Keratinocyte (primary cell): Measurements from ENCODE around the gene SLC17A7. TPM values are rescaled to one million over a fixed set of nuclear protein-coding genes. Genes with fewer than 3 reads are reported as not detected.

Experiments
- DNase-seq: peaks from one replicate; pipeline ENCODE4 v3.0.0-alpha.2; 2011; ENCODE audit warnings: low read depth, missing footprints, low spot score
- FAIRE-seq: peaks from 2 replicates; lab custom pipeline; 2011; peaks lifted over from hg19 to GRCh38; lab: Jason Lieb, UNC
- H2AFZ ChIP-seq: 2 replicates; pipeline ENCODE4 v1.6.0; 2012; ENCODE audit warnings: low read length, control low read depth, inconsistent platforms; ENCODE audit not compliant: control insufficient read depth
- H3K27ac ChIP-seq: 2 replicates; pipeline ENCODE4 v1.5.1; 2011; ENCODE audit warnings: low read length; ENCODE audit not compliant: control insufficient read depth, insufficient read depth
- H3K27me3 ChIP-seq: 3 replicates; pipeline ENCODE4 v1.6.0; 2011; ENCODE audit warnings: low read length; ENCODE audit not compliant: control insufficient read depth, insufficient read depth; ENCODE audit errors: extremely low read depth
- H3K36me3 ChIP-seq, 2 experiments: 2 replicates in 1 of 2; 3 replicates in 1 of 2; pipeline ENCODE4 v1.5.1; 2011; ENCODE audit warnings: low read length in 2 of 2, mild to moderate bottlenecking in 1 of 2; ENCODE audit not compliant: control insufficient read depth in 2 of 2, insufficient read depth in 2 of 2; ENCODE audit errors: extremely low read depth in 1 of 2
- H3K4me1 ChIP-seq: 3 replicates; pipeline ENCODE4 v1.5.1; 2011; ENCODE audit warnings: low read length; ENCODE audit not compliant: control insufficient read depth, insufficient read depth; ENCODE audit errors: extremely low read depth
- H3K4me2 ChIP-seq: 3 replicates; pipeline ENCODE4 v1.6.0; 2011; ENCODE audit warnings: low read depth, low read length; ENCODE audit not compliant: control insufficient read depth, insufficient read depth; ENCODE audit errors: extremely low read depth
- H3K4me3 ChIP-seq, 3 experiments: fragments of 200-600 bp in 1 of 3; sonication (generic) in 1 of 3; 2 replicates in 2 of 3; 3 replicates in 1 of 3; pipeline ENCODE4 v1.5.1; 2011 to 2016; ENCODE audit warnings: low read length in 3 of 3, mild to moderate bottlenecking in 3 of 3, control low read depth in 2 of 3, inconsistent platforms in 1 of 3, low read depth in 1 of 3, mixed read lengths in 1 of 3, mixed run types in 1 of 3, moderate library complexity in 1 of 3; ENCODE audit not compliant: control insufficient read depth in 2 of 3, insufficient read depth in 2 of 3; ENCODE audit errors: extremely low read depth in 1 of 3
- H3K79me2 ChIP-seq: 2 replicates; pipeline ENCODE4 v1.6.0; 2012; ENCODE audit warnings: low read length; ENCODE audit not compliant: control insufficient read depth, insufficient read depth
- H3K9ac ChIP-seq: 3 replicates; pipeline ENCODE4 v1.6.0; 2011; ENCODE audit warnings: low read length; ENCODE audit not compliant: control insufficient read depth, insufficient read depth; ENCODE audit errors: extremely low read depth
- H3K9me1 ChIP-seq: 3 replicates; pipeline ENCODE4 v1.6.0; 2011; ENCODE audit warnings: low read length; ENCODE audit not compliant: control insufficient read depth, insufficient read depth; ENCODE audit errors: extremely low read depth
- H3K9me3 ChIP-seq: 2 replicates; pipeline ENCODE4 v1.5.1; 2012; ENCODE audit warnings: low read depth, low read length; ENCODE audit not compliant: control insufficient read depth
- H4K20me1 ChIP-seq: 3 replicates; pipeline ENCODE4 v1.6.0; 2011; ENCODE audit warnings: low read length; ENCODE audit not compliant: control insufficient read depth, insufficient read depth; ENCODE audit errors: extremely low read depth
- EZH2 ChIP-seq: IDR thresholded peaks from one replicate; pipeline ENCODE4 v1.6.1; 2012; ENCODE audit warnings: inconsistent platforms, mild to moderate bottlenecking, low read length, moderate library complexity
- dilution Hi-C: fragments of 300-500 bp; cut with MboI; formaldehyde crosslinking; loops from one replicate; pipeline ENCODE4 v1.7.0; 2020; ENCODE audit warnings: low sequenced_read_pairs; ENCODE audit not compliant: extremely low pct_ligation_motif_present
- polyA plus RNA-seq, 5 experiments: library from polyadenylated mRNA; depleted of rRNA in 3 of 5; stranded (reverse) in 3 of 5; stranded (forward) in 1 of 5; unstranded in 1 of 5; fragments of >200 nt; gene quantifications; 1 replicate in 1 of 5; 2 replicates in 3 of 5; 3 replicates in 1 of 5; pipeline versions ENCODE4 v1.2.1 to v1.2.3, GENCODE V29; 2011 to 2012; ENCODE audit warnings: missing spikeins in 2 of 5, low read depth in 1 of 5, low replicate concordance in 1 of 5
- TF ChIP-seq, protein P1 (sequence below), 3 experiments: IDR thresholded peaks in 1 of 3; conservative IDR thresholded peaks in 1 of 3; optimal IDR thresholded peaks in 1 of 3; 2 replicates in 2 of 3; 3 replicates in 1 of 3; pipeline versions ENCODE3 to v1.5.1; 2011; ENCODE audit warnings: low read length in 3 of 3, mild to moderate bottlenecking in 3 of 3, moderate library complexity in 2 of 3, control low read depth in 1 of 3, inconsistent platforms in 1 of 3; ENCODE audit not compliant: insufficient read depth in 2 of 3; ENCODE audit errors: extremely low read depth in 1 of 3

Gene SLC17A7
- polyA plus RNA-seq, 1 donor (not counting 4 experiments of a cell fraction or from before 2014, with no cell fraction given): 0.04 TPM

DNA sequence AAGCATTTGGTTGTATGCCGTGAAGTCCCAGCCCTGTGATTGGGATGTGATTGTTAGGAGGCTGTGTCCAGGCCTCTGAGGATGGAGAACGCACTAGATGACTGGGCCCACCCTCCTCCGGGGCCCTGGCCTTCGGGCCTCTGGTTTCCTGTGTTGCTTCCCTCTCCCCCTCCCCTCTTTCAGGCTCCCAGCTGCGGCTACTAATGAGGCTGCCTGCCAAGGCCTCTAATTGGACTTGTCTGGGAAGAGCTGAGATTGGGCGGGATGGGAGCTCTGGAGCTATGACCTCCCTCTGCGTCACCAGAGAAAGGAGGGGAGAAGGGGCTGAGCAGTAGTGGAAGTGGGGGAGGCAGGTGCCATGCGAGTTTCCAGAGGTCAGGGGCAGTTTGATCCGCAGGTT is 28.0 kb downstream of the SLC17A7 start:
- TF ChIP-seq, protein P1, sequence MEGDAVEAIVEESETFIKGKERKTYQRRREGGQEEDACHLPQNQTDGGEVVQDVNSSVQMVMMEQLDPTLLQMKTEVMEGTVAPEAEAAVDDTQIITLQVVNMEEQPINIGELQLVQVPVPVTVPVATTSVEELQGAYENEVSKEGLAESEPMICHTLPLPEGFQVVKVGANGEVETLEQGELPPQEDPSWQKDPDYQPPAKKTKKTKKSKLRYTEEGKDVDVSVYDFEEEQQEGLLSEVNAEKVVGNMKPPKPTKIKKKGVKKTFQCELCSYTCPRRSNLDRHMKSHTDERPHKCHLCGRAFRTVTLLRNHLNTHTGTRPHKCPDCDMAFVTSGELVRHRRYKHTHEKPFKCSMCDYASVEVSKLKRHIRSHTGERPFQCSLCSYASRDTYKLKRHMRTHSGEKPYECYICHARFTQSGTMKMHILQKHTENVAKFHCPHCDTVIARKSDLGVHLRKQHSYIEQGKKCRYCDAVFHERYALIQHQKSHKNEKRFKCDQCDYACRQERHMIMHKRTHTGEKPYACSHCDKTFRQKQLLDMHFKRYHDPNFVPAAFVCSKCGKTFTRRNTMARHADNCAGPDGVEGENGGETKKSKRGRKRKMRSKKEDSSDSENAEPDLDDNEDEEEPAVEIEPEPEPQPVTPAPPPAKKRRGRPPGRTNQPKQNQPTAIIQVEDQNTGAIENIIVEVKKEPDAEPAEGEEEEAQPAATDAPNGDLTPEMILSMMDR (optimal IDR thresholded peaks at IDR 0.05 in 1 of 3, IDR thresholded peaks at IDR 0.05 in 1 of 3, conservative IDR thresholded peaks at IDR 0.05 in 1 of 3; ENCODE audit: extremely low read depth in 1 of 3, insufficient read depth in 2 of 3, low read length in 3 of 3): no peak
- TF ChIP-seq EZH2: no peak
- H3K27ac ChIP-seq: no peak overlapping the region
- H3K9me3 ChIP-seq: no peaks in the 10 kb centered on the region
- H3K4me1 ChIP-seq: peaks cover 6% of the 10 kb centered on the region
- dilution Hi-C loops: no loop called here
- no peak overlapping the region for H2AFZ ChIP-seq
- no peak overlapping the region for H3K9ac ChIP-seq
- H4K20me1 ChIP-seq: no peaks in the 10 kb centered on the region
- FAIRE-seq: no peak
- no peak overlapping the region for H3K4me3 ChIP-seq
- peaks cover 3% of the 10 kb centered on the region for H3K27me3 ChIP-seq
- H3K79me2 ChIP-seq: no peaks in the 10 kb centered on the region
- H3K36me3 ChIP-seq: no peaks in the 10 kb centered on the region
- H3K4me2 ChIP-seq: no peak overlapping the region
- no peak for DNase-seq
- no peaks in the 10 kb centered on the region for H3K9me1 ChIP-seq

DNA sequence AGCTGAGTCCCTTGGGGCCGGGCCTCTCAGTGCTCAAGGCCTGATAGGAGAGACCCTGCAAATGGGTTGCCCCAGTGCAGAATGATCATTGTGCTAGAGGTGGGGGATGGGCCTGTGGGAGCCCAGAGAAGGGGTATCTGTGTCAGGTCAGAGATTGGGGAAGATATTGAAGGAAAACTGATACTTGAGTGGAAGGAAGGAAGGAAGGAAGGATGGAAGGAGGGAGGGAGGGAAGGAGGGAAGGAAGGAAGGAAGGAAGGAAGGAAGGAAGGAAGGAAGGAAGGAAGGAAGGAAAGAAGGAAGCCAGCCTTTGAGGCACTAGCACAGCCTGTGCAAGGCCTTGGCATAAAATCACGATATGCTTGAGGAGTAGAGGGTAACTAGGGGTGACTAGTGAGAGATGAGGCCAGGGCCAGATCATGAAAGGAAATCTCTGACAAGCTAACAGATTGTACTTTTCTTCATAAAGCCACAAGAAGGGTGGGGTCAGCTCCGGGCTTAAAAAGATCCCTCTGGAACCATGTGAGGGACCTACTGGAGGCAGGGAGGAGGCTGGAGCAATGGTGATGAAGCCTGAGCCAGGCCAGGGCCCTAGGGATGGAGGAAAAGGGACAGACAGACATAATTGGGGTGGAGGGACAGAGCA is 29.5 kb downstream of the SLC17A7 start:
- H3K4me2 ChIP-seq: no peak overlapping the region
- no peak overlapping the region for H2AFZ ChIP-seq
- peaks cover under 1% of the 10 kb centered on the region for H3K27me3 ChIP-seq
- H3K79me2 ChIP-seq: no peaks in the 10 kb centered on the region
- no peak overlapping the region for H3K4me3 ChIP-seq
- no peak for FAIRE-seq
- H3K36me3 ChIP-seq: no peaks in the 10 kb centered on the region
- no peak for DNase-seq
- H3K4me1 ChIP-seq: peaks cover 6% of the 10 kb centered on the region
- H3K9me3 ChIP-seq: no peaks in the 10 kb centered on the region
- dilution Hi-C loops: no loop called here
- H3K9me1 ChIP-seq: no peaks in the 10 kb centered on the region
- H3K27ac ChIP-seq: no peak overlapping the region
- no peak for TF ChIP-seq EZH2
- TF ChIP-seq, protein P1 (optimal IDR thresholded peaks at IDR 0.05 in 1 of 3, IDR thresholded peaks at IDR 0.05 in 1 of 3, conservative IDR thresholded peaks at IDR 0.05 in 1 of 3; ENCODE audit: extremely low read depth in 1 of 3, insufficient read depth in 2 of 3, low read length in 3 of 3): no peak
- H3K9ac ChIP-seq: no peak overlapping the region
- no peaks in the 10 kb centered on the region for H4K20me1 ChIP-seq
